Stimulated activated CD4-positive, alpha-beta T cell treated with anti-CD3 and anti-CD28 coated beads, Interleukin-12 subunit alpha, Interleukin-12 subunit beta, amount 100 ng/mL, for 4 hours (primary cell): ENCODE measurements around the gene CEP170B.
"Not testable (repeated sequence)": the region's sequence is repeated elsewhere in the genome, so short reads cannot be mapped to it uniquely, and the experiment has no call there.

Source experiments
- DNase-seq: peaks from one replicate; pipeline ENCODE4 v3.0.0-alpha.2; 2020

The CEP170B gene

DNA sequence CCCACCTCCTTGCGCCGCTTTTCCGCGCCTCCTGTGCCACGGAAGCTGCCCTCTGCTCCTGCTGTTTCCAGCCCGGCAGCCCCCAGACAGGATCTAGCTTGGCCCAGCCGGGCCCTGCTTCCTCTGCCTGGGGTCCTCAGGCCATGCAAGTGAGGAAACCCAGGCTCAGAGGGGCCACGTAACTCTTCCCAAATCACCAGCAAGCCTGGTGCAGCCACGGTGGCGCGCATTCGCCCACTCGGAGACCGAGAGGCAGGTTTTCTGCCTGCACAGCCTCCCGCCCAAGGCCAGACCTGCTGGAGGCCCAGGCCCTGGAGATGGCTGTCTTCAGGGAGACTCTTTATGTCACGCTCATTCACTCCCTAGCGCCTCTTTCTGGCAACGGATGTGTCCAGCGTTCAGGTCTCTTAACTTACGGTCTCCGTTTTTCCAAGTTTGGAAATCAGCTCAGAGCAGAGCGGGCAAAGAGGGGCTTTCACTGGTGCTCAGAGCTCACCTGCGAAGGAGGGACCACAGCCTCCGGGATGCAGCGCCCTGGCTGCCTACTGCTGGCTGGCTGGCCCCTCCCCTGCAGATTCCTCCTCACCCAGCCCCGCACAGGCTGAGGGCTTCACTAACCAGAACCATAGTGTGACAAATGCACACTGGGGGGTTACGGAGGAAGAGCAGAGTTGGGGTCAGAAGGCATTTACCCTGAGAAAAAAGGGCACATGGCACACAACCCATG lies 20.6 kb upstream of the CEP170B start:
- DNase-seq: no peak

DNA sequence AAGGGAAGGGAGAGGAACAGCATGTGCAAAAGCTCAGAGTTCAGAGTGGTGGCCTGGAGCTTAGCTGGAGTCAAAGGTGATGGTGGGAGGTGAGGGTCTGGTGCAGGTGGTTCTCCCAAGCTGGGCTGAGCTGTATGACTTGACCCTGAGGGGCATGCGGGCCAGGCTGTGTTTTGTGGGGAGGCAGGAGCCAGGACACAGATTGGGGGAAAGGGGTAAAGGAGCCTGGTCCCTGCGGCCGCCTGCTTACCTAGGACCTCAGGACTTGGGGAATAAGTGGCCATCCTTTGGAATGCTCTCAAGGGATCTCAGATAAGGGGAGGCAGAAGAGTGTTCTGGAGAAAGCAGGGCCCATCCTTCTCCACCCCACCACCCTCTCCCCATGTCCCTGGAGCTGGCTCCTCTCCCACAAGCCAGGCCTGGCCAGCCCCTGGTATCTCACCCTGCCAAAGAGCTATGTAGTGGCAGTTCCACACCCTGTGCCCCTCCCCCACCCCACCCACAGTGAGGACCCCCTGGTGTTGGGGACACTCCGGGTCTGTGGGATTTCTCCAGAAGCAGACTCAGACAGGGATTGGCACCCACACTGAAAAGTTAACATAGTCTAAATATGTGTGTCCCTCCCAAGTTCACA lies 19.9 kb upstream of the CEP170B start:
- DNase-seq: no peak

DNA sequence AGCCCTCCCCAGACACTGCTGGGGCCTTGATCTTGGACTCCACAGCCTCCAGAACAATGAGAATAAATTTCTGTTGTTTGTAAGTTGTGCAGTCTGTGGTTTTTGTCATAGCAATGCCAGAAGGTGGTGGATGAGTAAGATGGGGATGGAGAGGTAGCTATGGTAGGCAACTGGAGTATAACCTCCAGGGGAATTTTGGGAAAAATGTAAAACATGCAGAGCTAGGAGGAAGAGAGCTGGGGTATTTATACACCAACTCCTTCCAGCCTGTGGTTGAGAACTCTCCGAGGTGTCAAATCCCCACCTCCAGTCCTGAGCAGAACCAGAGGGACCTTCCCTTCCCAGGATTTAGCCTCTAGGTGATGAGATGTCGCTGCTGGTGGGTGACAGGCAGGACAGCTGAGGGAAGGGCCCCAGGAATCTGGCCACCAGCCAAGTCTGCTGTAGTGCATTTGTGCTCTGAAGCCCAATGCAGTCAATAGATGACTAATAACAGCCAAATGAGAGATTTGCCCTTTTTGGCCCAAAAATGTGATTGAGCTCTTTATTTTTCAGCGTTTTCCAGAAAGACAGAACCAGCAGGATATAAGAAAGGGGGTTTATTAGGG lies 19.1 kb upstream of the CEP170B start:
- no peak for DNase-seq

DNA sequence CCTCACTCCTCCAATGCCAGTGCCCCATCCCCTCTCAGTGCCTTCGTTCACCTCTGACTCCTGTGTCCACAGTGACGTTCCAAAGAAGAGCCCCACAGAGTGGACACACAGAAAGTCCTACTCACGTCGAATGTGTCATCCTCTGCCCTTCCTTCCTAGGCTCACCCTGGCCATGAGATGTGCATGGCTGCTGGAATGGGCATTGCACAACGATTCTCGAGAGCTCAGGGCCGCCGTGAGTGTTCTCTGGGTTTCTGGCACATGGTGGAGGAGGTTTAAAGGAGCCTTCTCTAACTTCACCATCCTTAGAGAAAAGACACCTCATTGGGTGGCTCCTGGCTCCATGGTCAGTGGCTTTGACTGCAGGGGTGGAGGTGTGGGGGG lies 12.8 kb upstream of the CEP170B start:
- no peak for DNase-seq

DNA sequence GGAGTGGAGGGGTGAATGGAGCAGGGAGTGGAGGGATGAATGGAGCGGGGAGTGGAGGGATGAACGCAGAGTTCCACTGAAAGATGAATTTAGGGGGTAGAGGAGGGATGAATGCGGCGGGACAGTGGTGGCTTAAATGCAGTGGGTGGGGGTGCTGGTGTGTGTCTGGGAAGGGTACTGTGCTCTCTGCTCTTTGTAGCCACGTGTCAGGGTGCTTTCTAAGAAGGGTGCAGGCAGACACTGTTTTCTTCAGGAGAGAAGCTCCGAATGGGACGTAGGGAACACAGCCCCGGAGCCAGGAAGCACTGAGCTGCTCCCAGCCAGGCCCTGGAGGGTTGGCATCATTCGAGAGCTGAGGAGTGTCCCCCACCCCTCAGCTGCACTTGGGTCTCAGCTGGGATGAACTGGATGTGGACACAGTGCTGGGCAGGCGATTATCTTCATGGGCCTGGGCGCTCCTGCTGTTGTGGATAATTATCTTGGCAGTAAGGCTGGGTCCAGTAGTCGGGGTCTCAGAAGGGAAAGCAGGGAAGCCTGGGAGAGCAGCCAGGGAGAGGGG lies 9.5 kb upstream of the CEP170B start:
- no peak for DNase-seq

DNA sequence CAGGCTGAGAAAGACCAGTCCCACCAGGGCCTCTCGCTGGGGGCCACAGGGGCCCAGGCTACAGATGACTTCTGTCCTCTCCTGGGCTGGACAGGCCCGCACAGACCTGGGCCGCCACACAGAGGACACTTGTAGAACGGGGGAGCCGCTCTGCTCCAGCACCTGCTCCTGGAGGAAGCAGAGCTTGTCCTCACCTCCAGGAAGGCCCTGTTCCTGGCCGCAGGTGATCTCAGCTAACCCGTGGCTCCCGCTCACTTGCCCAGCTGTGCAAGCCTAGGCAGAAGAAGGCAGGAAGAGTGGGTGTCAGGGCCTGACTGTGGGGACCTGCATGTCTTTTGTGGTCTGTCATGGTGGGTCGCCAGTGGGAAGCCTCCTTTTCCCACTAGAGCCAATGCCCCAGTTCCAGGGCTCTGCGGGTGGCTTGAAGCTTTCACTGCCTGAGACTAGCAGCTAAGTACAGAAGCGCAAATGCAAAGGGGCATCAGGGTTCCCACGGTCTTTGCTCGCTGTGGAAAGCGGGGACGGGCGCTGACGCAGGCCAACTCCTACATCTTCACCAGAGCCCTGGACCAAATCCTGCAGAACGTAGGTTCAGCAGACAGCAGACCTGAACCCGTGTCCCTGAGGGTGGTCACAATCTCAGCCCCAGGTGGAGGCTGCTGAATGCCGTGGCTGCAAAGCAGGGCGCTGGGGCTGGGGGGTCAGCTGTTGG lies 8.8 kb upstream of the CEP170B start:
- no peak for DNase-seq

DNA sequence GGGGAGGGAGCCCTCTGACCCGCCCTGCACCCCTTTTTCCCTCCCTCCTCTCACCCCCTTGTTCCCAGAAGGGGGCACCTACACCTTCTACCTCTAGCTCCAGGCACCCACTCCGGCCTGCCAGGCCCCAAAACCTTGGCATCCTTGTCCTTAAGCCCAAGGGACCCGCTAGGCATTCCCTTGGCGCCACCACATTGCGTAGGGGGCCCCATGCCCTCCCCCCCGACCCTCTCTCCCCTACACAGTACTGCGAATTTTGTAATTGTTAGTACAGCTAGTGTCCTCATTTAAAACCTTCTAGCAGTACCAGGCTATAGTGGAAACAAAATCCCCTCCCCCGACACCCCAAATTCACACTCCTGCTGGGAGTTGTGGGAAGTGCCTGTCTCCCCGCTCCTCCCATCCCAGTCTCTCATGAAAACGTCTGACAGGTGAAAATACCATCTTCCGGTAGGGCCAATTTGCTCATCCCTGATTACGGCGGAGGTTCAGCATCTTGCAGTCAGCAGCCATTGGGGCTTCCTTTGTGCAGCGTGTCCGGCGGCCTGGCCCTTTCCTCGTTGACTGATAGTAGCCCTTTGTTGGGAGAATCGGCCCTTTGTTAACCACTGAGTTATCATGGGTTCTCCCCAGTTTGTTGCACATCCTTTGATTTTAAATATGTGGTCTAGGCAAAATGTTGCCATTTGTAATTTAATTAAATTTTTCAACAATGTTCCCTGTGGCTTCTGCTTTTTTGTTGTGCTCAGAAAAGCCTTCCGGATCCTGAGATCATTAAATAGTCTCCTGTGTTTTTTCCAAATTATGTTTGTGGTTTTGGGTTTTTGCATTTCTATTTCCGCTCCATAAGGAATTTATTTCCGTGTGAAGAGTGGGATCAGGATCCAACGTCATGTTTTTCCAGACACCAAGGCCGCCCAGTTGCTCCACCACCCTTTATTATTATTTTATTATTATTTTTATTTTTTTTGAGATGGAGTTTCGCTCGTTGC lies 7.9 kb upstream of the CEP170B start:
- no peak for DNase-seq

DNA sequence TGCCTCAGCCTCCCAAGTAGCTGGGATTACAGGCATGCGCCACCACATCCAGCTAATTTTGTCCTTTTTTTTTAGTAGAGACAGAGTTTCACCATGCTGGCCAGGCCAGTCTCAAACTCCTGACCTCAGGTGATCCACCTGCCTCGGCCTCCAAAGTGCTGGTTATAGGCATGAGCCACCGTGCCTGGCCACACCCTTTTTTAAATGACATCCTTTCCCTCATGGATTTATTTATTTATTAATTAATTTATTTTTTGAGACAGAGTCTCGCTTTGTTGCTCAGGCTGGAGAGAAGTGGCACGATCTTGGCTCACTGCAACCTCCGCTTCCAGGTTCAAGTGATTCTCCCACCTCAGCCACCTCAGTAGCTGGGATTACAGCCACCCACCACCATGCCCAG lies 7.1 kb upstream of the CEP170B start:
- not testable (repeated sequence) for DNase-seq

DNA sequence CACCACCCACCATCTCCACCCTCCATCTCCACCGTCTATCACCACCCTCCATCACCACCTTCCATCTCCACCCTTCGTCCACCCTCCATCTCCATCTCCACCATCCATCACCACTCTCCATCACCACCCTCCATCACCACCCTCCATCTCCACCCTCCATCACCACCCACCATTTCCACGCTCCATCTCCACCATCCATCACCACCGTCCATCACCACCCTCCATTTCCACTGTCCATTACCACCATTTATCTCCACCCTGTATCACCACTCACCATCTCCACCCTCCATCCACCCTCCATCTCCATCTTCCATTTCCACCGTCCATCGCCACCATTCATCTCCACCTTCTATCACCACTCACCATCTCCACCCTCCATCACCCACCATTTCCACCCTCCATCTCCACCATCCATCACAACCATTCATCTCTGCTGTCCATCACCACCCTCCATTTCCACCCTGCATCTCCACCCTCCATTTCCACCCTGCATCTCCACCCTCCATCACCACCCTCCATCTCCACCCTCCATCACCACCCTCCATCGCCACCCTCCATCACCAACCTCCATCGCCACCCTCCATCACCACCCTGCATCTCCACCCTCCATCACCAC lies 6.1 kb upstream of the CEP170B start:
- DNase-seq: no peak

DNA sequence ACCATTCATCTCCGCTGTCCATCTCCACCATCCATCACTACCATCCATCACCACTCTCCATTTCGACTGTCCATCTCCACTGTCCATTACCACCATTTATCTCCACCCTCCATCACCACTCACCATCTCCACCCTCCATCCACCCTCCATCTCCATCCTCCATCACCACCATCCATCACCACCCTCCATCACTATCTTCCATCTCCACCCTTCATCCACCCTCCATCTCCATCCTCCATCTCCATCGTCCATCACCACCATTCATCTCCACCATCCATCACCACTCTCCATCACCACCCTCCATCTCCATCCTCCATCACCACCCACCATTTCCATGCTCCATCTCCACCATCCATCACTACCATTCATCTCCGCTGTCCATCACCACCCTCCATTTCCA lies 5.2 kb upstream of the CEP170B start:
- DNase-seq: no peak

DNA sequence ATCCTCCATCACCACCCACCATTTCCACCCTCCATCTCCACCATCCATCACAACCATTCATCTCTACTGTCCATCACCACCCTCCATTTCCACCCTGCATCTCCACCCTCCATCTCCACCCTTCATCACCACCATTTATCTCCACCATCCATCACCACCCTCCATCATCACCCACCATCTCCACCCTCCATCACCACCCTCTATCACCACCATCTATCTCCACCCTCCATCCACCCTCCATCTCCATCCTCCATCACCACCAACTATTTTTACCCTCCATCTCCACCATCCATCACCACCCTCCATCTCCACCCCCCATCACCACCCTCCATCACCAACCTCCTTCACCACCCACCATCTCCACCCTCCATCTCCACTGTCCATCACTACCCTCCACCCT lies 4.7 kb upstream of the CEP170B start:
- DNase-seq: no peak

DNA sequence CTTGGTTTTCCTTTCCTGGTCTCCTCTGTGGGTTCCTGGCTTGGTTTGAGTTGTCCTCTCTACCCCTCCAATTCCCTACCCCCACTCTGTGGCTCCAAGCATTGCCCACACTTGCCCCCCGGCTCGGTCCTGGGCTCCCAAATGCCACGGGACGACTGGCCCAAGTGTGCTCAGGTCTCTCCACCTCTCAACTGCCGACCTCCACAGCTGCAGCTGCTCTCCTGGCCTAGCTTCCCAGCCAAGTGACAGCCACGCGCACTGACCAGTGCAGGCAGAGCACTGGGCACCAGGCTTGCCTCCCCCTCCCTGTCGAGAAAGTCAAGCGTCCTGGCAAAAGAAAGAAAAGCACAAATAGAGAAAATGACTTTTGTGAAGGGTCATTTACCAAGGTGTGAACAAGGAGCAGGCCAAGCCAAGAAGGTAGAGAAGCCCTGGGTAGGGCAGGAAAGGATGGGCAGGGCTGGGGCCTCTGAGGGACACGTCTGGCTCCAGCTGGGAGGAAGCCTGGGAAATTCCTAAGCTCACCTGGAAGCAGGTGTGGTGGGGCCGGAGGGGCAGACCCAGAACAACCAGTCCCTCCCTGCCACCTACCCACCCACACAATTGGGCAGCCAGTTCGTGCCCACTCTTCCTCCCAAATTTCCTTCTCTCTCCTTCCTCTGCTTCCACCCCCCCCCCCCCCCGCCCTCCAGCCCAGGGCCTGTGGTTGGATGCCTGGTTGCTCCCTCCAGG lies 1.8 kb upstream of the CEP170B start:
- no peak for DNase-seq

DNA sequence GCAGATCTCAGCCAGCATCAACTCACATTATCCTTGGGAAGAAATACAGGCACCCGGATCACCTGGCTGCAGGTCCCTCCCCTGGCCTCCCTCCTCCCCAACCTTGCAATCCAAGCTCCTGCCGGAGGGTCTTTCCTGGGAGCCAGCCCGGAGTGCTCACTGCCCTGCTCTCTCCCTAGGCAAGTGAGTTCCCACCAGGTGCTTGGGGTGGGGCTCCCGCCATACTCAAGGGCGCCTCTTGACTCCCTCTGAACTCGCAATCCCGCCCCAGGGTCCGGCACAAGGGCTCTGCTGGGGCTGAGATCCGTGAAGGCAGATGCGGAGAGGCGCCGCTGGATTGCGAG lies 1.2 kb upstream of the CEP170B start:
- DNase-seq: no peak

DNA sequence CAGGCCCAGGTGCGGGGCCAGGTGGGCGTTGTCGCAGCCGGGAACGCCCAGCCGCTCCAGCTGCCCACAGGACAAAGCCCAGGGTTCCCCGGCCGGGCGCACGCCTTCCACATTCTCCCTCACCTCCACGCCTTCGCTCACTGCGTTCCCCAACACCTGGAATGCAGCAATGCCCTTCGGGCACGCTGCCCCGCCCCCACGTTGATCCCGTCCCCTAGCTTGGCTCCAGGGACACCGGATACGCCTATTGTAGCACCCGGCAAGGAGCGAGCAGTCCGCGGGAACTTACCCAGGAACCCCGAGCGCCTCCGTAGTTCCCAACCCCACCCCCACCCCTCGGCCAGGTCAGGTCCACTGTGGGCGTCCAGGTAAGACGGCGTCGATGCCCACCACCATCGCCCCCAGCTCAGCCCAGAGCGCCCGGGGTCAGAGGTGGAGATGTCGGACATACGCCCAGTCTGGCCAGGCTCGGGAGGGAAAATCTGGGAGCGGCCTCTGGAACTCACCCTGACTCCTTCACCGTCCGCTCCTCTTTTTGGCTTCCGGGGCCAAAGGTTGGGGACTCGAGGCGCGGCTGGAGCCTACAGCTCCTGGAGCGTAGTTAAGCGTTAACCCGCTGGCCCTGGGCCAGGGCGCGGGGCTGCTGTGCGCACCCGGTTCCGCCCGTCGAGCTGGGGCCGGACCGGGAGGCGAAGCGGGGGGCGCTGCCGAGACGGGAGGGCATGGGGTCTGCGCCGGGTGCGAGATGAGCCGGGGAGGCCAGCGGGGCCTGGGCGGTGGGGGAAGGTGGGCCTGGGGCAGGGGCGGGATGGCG lies 594 bp upstream of the CEP170B start:
- no peak for DNase-seq

DNA sequence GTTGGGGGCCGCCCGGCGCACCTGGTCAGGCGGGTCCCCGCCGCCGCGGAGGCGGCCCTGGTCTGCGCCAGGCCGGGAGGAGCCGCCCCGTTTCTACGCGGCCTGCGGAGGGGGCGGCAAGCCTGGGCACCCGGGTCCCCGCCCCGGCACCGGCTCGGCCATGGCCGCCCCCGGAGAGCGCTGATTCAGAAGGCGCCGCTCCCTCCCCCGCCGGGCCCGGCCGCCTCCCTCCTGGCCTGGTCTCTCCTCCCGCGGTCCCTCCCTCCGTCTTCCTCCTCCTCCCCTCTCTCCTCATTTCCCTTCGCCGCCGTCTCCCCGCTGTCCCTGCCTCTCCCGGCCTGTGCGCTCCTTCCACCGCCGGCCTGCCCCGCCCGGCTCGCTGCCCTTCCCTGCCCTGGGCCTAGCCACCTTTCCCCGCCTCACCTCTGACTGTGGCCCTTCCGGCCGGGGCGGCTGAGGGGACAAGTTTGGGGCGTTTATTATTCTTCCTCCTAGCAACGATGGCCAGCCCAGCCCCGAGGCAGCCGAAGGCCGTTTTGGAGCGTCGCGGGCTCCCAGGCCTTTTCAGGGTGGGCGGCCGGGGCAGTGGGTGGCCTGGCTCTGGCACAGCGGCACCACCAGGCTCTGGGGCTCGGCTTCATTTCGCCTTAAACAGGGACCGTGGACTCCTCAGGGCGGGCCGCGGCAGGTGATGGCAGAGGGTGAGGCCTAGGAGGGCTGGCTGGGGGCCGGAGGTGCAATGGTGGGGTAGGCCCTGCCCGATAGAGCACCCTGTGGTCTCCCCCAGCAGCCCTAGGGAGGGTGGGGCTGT lies 768 bp downstream of the CEP170B start:
- DNase-seq: peak; percentile 45

DNA sequence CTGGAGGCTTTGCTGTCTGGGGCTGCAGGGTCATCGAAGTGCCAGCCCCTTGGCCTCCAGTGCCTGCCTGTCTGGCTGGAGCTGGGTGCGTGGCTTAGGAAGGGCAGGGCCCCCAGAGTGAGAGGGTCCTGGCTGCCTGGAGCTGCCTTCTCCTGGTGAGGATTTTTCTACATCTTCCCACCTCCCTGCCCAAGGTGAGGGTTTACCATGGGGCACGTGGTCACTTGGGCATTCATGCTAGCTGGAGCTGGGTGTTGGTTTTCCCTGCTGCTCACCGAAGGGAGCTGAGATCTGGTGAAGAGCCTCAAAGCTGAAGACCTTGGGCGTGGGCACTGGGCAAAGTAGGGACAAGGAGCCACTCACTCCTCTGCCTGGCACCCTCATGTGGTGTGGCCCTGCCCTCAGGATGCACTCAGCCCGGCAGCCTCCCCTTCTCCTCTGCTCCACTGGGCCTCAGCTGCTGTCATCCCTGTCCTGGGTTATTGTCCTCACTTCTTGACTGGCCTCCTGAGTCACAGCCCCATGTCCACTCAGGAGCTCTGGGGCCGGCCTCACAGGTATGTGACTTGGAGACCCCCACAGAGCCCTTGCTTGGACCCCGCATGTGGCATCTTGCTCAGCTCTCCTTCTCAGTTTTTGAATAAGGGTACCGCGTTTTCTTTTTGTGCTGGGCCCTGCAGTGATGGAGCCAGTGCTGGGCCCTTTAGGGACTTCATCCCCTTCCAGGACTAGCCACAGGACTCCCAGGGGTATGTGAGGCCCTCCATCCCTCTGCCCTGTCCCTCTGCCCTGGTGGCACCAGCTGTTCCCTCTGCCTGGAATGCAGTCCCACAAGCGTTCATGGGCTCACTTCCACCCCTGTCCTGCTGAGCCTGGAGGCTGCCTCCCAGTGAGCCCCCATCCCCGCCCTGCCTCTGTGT lies 1.6 kb downstream of the CEP170B start:
- DNase-seq: no peak

DNA sequence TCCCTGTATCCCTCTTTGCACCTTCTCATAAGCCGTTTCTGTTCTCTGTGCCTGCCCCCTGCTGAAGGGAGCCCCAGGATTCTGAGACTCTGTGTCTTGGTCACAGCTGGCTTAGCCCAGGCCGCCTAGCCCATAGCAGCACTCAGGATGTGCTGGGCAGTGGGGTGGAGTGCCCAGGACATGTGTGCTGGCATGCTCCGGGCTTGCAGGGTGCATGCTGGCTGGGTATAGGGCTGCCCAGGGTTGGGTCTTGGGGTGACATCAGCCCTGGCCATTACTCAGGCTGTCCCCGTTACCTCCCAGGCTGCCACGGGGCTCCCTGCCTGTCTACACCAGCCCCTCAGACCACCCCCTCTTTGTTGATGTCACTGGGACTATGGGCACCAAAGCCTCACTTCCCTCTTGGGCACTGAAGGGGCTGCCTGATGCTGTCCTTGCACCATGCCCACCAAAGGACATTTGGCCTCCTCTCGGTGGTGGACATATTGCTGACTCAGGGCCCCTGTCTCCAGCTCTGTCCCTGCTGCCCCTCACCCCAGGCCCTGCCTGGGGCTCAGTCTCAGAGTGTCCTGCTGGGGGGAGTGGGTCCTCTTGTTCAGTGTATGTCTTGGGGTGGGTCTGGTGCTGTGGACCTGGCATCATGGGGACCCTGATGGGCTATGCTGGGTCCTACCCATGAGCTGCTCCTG lies 2.4 kb downstream of the CEP170B start:
- no peak for DNase-seq
